Activated CD4-positive, alpha-beta T cell treated with anti-CD3 and anti-CD28 coated beads for 24 hours (primary cell): ENCODE measurements around the gene POLL.
"Not testable (repeated sequence)": the region's sequence is repeated elsewhere in the genome, so short reads cannot be mapped to it uniquely, and the experiment has no call there.

Experiments used
- DNase-seq, 2 donors: peaks; one replicate each; pipeline ENCODE4 v3.0.0-alpha.2; 2020; ENCODE audit warnings: low read depth in 2 of 2

The POLL gene

DNA sequence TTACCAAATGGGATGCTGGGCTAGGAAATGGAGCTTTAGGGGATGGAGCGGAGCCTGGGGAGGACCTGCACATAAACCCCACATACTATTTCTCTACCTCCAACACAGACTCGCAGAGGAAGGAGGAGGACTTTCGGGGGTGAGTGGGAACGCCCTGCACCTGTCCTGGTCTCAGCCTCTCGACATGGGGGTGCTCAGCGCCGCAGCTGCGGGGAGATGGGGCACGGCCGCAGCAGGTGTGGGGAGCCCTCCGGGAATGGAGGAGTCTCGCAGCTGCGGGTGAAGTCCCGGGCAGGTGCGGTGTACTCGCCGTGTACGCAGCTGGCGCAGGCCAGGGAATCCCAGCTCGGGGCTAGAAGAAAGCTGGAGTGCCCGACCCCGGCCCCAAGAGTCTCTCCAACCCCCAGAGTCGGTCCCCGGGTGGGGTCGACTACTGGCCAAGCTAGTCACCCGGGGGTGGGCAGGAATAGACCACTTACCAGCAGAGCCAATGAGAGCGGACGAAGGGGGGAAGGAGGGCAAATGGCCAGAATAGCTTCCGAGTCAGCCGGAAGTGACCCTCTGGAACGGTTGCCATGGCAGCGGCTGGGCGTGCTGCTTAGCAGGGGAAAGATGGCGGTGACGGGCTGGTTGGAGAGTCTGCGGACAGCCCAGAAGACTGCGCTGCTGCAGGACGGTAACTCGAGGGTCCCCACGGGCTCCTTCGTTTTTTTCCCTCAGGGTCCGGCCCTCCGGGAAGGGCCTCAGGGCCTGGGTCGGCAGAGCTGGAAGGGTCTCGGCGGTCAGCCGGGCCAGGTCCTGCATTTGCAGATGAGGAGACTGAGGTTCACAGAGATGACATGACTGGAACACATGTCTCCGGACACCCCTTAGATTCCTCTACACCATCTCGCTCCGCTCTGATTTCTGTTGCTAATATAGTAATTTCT is at the start of gene POLL, which contains the start of gene DPCD:
Gene POLL (minus strand): TSS at position 533 of the 929 bp plus-strand sequence. CDS start 897 bp downstream, outside the sequence.
Gene DPCD (plus strand): TSS at position 597 of the 929 bp plus-strand sequence. CDS start 16 bp downstream, at position 613.
- peak; percentile 87 to 93 for DNase-seq

DNA sequence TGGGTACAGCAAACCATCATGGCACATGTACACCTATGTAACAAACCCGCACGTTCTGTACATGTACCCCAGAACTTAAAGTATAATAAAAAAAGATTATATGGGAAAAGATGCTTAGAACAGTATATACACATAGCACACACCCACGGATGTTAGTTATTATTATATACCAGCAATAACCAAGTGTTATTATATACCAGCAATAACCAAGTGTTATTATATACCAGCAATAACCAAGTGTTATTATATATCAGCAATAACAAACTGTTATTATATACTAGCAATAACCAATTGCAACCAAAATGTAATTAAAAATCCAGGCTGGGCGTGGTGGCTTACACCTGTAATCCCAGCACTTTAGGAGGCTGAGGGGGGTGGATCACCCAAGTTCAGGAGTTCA is 45.5 kb upstream of the POLL start:
- DNase-seq, result not testable (repeated sequence)

DNA sequence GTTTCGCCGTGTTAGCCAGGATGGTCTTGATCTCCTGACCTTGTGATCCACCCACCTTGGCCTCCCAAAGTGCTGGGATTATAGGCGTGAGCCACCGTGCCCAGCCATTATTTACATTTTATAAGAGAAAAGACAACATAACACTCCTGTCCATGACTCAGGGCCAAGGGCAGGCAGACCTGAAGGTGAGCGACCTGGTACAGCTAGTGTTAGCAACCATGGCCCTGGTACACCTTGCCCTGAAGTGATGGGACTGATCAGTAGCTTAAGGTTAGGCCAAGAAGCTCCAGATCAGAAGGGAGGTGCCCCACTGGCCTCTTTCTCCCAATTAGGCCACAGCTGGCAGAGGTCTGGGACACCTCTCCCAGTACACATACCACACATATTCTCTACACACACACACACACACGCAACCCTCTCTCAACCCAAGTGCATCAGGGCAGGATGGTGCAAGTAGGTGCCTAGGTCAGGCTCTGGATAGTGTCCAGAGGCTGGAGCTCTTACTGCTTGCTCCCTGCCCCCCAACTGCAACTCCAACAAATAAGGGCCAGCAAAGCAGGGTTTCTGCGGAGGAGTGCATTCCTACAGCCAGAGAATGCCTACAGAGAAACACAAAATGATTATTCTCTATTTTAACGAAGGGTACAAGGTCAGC is 43.9 kb upstream of the POLL start:
- DNase-seq, result no peak

DNA sequence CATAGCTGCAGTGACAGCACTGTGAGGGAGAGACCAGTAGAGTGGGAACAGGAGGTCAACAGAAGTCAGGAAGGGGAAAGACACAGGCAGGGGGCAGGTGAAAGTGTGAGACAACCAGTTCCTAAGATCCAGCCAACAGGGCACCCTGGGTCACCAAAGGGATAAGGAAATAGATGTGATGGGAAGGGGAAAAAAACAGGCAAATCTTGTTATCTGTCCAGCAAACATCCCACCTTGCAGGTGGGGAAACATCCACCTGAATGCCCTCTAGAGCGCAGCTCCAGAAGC is 42.5 kb upstream of the POLL start:
- no peak for DNase-seq

DNA sequence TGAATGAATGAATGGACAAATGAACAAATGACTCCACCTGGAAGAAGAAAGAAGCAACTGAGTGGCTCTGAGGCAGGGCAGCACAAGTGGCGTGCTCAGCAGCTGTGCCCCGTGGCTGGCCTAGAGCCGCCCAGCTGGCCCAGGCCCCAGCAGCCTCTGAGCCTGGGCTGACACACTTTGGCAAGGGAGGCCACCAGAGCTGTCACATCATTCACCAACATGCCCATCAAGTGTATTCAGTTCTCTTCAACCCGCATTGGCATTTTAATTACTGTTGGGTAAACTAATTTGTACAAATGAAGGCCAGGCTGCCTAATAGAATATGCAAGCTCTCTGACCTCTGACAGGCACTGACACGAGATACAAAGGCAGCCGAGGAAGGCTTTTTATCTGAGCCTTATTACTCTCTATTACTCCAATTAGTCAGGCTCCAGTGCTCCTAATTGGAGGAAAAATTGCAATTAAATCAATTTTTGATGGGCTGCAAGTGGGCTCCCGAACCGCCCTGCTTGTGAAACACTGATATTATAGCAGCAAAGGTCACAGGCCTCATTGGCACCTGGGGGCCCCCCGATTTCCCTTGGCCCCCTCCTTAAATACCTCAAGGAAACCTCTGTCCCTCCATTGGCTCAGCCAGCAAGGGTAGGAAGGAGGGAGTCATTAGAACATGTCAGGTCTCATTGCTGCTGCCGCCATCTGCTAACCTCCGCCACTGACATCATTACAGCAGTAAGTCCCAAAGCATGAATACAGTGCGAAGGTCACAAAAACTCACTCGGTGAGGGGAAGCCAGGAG is 42.0 kb upstream of the POLL start:
- DNase-seq, result no peak

DNA sequence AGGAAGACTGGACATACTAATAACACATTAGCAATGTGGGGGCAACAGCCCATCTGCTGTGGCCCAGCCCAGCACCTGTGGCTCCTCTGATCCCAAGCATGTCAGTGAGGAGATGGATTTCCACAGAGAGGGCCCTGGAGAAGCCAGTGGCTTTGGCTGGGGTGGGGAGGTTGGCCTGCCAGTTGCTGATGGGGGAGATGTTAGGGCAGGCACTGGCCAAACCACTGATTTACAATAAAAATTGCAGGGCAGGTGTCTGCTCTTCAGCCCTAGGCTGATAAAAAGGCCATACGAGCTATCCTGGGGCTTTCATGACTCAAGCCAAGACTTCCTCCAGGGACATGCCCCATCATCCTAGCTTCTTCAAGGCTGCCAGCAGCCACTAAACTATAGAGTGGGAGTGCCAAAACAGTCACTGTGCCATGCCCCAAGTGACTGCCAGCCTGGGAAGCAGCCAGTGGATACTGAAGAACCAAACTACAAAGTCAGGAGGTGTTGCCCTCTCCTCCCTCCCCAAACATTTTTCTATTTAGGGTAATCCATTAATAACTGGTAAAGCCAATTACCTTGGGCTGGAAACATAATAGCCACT is 37.9 kb upstream of the POLL start:
- no peak for DNase-seq

DNA sequence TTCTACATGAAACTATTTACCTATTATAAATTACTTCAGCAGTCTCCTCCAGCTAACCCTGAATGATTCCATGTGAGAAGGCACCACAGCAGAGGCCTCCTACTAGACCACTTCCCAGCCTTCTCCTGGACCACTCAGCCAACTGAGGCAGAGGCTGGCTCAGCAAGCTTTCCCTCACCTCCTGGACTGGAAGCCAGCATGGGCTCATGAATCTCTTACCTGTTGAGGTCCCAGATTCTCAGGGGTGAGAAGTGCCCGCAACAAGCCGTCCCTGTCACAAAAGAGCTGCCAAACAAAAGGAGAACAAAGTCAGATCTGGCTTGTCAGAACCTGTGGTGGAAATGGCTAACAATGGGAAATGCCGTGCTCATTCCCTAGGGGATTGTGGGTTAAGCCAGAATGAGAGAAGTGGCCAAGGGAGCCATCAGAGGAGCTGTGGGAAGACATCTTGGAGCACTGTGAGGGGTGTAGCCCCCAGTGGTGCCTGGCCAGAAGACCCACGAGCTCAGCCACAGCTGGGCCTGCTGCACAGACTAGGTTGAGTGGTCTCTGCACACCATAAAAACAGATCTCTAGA is 36.6 kb upstream of the POLL start:
- DNase-seq, result no peak

DNA sequence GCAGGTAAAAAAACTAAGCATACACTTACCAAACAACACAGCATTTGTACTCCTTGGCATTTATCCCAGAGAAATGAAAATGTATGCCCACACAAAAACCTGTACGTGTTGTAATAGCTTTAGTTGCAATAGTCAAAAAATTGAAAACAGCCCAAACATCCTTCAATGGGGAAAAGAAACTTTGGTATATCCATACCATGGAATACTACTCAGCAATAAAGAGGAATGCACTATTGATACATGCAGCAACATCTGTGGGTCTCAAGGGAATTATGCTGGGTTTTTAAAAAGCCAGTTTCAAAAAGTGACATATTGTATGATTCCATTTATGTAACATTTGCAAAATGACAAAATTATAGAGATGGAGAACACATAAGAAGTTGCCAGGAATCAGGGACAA is 35.5 kb upstream of the POLL start:
- no peak for DNase-seq

DNA sequence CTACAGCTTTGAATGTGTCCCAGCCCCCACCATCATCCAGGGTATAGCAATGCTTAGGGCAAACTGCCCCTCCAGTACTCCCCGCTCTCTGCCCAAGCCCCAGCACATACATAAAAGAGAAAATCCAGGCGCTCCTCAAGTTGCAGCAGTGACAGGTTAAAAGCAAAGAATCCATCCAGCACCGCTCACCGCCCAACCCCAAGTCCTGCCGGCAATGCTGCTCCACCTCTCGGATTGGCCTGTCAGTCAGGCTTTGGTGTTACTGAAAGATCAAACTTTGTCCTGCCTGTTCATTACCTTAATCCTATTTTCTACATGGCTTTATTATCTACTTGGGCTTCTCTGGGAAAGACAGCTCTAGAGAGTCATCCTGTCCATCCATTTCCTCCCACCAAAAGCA is 31.9 kb upstream of the POLL start:
- no peak for DNase-seq

DNA sequence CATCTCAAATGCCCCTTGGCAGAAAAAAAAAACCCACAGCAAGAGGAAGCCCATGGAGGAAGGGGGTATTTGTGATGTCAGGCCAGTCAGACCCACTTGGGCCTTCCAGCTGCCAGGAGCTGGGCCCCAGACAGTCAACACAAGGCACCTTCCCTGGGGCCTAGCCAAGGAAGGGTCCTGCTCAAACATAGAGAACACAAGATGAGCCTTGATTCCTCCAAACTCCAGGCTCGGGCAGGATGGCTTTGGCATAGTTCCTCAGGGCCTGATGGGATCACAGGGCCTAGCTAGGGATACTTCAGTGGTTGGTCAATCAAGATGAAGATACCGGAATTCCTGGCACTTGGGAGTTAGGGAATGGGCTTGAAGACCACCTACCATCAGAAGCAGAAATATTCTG is 30.8 kb upstream of the POLL start:
- DNase-seq, result no peak

DNA sequence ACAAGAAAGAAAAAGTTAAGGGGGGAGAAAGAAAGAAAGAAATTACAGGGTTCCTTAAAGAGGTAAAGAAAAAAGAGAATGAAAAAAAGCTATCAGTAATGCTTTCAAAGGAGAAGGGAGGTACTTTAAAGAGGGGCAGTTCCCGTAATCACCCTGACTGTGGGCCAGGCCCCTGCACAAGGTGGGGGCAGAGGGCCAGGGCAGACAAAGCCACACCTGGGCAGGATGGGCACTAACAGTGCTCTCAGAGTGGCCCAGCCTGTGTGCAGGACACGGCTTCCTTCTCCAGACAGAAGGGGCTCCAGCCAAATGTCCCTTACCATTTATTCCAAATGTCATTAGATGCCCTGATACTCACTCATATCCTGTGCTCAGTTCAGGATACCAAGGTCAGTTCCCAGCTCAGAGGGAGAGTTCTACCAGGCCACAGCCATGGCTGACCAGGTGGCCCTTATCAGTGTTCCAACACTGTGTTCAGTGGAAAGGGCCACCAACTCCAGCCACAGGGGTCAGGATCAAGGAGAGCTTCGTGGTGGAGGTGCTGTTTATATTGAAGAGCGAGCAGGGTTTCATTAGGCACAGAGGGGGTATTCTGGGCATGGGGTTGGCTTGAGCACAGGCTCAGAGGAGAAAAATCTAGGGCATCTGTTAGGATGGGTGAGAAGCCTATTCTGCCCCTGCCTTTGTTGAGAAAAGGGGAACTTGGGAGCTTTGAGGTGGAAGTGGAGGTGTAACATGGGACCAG is 29.9 kb upstream of the POLL start:
- DNase-seq, result no peak

DNA sequence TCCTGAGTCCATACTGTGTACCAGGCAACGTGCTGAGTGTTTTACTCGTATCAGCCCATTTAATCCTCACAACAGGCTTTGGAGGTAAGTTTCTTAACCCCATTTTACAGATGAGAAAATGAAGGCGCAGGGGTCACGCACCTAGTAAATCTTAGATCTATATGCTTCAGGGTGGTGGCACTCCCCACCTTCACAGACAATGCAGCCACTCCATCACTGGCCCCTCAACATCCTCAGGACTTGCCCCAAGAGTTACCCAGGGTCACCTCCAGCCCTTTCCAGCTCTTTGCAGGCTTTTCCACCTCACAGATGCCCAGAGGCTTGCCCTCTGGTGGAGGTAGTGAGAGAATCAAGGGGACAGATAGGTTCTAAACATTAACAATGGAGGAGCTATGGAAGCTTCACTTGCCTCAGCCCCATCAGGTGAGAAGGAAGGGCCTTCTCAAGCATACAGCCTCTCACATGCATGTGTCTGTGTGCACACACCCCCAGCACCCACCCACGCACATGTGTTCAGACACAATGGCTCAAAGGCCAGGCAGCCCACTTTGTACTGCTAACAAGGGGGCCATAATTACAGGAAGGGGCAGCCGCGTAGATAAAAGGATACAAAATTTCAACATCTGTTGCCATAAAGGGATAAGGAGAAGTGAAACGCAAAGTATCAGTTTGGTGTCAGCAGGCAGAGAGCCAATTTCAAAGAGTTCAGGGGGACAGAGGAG is 29.2 kb upstream of the POLL start:
- no peak for DNase-seq

DNA sequence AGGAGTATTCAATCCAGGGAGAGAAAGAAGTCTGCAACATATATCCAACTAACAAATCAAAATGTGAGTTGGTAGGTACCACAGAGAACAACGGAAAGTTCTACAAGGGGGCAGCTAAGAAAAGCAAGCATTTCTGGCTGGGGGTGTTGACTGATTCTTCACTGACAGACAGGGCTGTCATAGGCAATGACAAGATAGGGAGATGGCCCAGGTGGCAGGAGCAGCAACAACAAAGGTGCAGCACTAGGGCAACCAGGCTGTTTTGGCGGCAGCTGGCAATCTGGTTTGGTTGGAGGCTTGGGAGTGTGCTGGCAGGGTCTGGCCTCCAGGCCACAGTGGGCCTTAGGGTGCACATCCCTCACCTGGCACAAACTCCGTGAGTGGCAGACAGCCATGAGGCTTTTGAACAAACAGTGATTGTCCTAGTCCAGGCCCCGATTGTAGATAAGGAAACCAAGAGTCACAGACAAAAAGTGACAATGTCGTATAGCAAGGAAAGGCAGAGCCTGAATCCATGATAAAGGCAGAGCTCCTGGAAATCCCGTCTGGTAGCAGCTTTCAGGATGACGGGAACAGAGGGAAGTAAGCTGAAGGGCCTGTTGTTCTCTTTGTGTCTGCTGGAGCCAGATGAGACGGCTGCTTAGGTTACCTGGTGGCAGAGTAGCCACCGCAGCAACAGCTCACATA is 28.5 kb upstream of the POLL start:
- DNase-seq, result no peak

DNA sequence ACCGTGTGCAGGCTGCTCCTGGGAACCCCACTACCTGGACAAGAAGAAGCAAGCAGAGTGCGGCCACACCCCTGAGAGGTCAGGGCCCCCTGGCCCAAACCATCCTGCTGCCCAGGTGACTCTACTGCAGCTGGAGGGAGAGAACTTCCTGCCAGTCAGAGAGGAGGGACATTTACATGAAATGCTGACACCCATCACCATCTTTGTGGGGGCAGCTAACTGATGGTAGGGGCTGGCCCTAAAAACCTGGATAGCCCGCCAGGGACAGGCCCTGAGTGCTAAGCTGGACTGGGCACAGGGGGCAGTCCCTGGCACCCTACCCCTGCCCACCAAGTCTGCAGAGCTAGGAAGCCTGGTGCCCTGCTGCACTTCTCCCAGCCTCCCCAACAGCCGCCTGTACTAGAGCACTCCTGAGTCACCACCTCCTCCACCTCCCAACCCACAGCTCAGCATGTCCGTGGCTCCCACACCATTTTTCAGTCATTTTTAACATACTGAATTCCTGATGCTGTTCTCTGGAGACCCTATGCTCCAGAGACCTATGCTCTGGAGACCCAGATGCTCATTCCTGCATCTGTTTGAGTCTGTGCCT is 27.6 kb upstream of the POLL start:
- no peak for DNase-seq

DNA sequence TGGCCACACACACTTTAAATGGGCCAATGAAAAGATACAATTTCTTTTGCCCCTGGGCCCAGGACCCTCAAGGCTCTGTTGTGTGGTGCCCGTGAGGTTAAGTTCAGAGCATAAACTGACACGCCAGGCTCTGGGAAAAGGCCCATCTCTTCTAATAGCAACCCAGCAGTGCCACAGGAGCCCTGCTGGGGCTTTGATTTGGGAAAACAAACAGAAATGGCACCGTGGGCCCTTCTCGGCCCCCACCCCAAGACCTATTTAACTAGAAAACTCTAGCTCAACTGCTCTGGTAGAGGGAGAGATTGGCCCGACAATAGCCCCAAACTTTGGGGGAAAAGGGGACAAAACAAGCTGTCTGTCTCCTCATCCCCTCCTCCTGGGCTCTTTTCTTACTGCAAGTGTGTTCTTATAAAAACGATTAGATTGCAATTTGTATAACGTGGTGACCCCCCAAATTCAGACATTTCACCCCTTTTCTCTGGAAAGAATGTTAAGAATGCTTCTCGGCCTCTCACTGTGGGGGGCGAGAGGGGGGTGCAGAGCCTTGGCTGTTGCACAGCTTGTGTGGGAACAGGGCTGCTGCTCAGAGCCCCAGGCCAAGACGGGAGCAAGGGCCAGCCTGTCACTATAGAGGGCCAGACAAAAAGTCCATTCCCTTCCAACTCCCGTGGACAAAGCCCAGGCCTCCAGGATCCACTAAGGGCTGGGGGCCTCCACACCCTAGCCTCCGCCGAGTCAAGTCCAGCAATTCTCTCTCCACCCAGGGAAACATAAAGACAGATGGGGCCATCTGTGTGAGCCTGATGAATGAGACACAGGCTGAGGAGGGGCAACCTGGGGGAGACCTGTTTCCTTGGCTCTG is 26.8 kb upstream of the POLL start:
- no peak for DNase-seq

DNA sequence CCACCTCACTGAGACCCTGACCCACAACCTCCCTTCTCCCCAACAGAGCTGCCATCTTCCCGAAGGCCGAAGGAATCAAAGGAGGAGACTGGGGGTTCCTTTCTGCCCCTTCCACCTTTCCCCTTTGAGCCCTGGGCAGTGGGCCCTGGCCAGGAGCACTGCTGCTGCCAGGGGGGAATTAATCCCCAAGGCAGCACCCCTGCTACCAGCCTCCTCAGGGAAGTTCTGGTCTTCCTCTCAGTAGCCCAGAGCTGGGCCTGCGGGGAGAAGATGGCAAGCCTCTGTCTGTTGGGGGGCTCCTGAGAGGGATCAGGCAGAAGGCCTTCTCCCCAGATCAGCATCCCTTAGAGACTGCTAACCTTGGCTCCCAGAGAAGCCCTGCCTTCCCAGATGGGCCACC is 25.6 kb upstream of the POLL start:
- DNase-seq, result no peak

DNA sequence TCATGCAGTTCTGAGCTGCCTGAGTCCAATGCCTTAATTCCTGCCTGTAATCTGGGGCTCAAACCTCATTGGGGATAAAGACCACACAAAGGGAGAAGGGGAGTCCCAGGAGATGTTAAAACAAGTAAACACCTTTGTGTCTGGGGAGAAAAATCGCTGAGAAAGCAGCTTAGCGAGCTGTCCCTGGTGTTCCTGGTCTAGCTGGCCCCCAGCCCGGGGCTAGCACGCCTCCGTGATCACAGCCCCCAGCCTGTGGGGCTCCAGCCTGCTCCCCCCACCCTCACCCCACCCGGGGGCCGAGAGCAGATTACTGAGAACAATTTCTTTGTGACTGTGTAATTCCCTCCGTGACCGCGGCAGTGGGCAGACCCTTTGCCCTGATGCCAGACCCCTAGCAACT is 24.8 kb upstream of the POLL start:
- DNase-seq, result no peak

DNA sequence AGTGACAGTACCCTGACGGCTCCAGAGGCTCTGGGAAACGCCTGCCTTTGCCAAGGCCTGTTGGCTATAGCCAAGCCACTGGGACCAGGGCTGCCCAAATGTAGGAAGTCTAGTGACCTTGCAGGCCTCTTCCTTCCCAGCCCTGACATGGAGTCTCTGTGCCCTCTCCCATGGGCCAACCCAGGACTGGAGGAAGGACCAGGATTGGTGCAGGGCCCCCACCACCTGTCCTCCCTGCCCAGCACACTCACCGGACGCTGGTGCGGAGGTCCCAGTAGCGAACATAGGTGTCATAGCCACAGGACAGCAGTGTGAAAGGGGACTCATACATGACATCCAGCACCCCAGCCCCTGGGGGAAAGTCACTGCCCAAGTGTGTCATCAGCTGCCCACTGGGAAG is 24.0 kb upstream of the POLL start:
- no peak for DNase-seq
